Panc1 (cell line): Measurements from ENCODE around the gene TRIM16.

Experiments used
- POLR2AphosphoS5 ChIP-seq: IDR thresholded peaks from 2 replicates; pipeline ENCODE4 v1.6.1; 2012; ENCODE audit warnings: mild to moderate bottlenecking, low read depth, low read length, moderate library complexity
- REST ChIP-seq, 2 experiments: IDR thresholded peaks; 2 replicates each; pipeline ENCODE4 v1.6.1; 2011 to 2012; ENCODE audit warnings: low read depth in 2 of 2, control low read depth in 1 of 2, low read length in 1 of 2, mild to moderate bottlenecking in 1 of 2, moderate library complexity in 1 of 2; ENCODE audit not compliant: insufficient read depth in 1 of 2
- SIN3A ChIP-seq: IDR thresholded peaks from 2 replicates; pipeline ENCODE4 v1.6.1; 2012; ENCODE audit warnings: low read depth, mild to moderate bottlenecking, low read length, moderate library complexity, borderline replicate concordance; ENCODE audit not compliant: insufficient read depth
- TCF7L2 ChIP-seq: IDR thresholded peaks from 2 replicates; pipeline ENCODE4 v1.6.1; 2011; ENCODE audit warnings: mild to moderate bottlenecking, low read depth, low read length, inconsistent platforms
- TF ChIP-seq, protein P1 (sequence below): fragments of 450-650 bp; IDR thresholded peaks from 2 replicates; pipeline ENCODE4 v1.5.1; 2017; ENCODE audit warnings: mild to moderate bottlenecking

DNA sequence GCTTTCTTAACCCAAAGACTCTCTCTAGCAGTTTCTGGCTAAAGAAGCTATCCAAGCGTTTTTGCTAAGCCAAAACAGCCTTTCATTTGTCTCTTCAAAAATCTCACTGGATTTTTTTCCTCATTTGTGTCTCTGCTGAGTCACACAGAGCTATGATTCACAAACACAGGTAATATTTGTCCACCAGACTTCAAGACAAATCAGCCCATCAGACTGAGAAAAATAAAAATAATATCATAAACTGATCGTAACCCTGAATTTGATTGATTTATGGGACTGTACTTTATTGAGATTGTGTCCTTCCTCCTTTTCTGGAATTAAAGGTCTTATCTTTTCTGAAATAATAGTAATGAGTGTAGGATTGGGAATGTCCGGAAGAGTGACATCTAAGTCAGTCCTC, 25.8 kb downstream of the TRIM16 start:
- TF ChIP-seq POLR2AphosphoS5 (no peak), REST (IDR thresholded peaks at IDR 0.05; ENCODE audit: insufficient read depth in 1 of 2, low read depth in 2 of 2, low read length in 1 of 2) (no peak), SIN3A (no peak), TCF7L2 (no peak)
- TF ChIP-seq, protein P1, sequence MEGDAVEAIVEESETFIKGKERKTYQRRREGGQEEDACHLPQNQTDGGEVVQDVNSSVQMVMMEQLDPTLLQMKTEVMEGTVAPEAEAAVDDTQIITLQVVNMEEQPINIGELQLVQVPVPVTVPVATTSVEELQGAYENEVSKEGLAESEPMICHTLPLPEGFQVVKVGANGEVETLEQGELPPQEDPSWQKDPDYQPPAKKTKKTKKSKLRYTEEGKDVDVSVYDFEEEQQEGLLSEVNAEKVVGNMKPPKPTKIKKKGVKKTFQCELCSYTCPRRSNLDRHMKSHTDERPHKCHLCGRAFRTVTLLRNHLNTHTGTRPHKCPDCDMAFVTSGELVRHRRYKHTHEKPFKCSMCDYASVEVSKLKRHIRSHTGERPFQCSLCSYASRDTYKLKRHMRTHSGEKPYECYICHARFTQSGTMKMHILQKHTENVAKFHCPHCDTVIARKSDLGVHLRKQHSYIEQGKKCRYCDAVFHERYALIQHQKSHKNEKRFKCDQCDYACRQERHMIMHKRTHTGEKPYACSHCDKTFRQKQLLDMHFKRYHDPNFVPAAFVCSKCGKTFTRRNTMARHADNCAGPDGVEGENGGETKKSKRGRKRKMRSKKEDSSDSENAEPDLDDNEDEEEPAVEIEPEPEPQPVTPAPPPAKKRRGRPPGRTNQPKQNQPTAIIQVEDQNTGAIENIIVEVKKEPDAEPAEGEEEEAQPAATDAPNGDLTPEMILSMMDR, result no peak
